ENCODE data around the gene NFATC2.

Gene NFATC2

GRCh38 chr20:51403466-51404220 lies 138.9 kb downstream of the NFATC2 start:
- TF ChIP-seq EZH2 (IDR thresholded peaks at IDR 0.05; ENCODE audit: borderline replicate concordance, low read length) (no peak), CTCF (IDR thresholded peaks at IDR 0.05; ENCODE audit: low read length) (no peak)
- no peaks in the 10 kb centered on the region for H3K79me2 ChIP-seq (ENCODE audit: insufficient read depth, low read length)
- no peak overlapping the region for H2AFZ ChIP-seq (ENCODE audit: low read length)
- H3K9me3 ChIP-seq (ENCODE audit: low read length): no peaks in the 10 kb centered on the region
- no peak overlapping the region for H3K4me2 ChIP-seq (ENCODE audit: low read length)
- H3K36me3 ChIP-seq (ENCODE audit: insufficient read depth, low read length): peaks cover 46% of the 10 kb centered on the region
- peak overlapping the region; percentile 16; the same call in 1 of the 2 replicates for H3K9ac ChIP-seq (ENCODE audit: low read length)
- peak overlapping the region; percentile 93 for H3K27ac ChIP-seq (ENCODE audit: low read depth, low read length, poor library complexity, severe bottlenecking)
- peaks cover 79% of the 10 kb centered on the region for H3K4me1 ChIP-seq (ENCODE audit: insufficient read depth, low read length, severe bottlenecking)
- no peaks in the 10 kb centered on the region for H3K9me2 ChIP-seq (ENCODE audit: low read depth, low read length)
- H3K27me3 ChIP-seq (ENCODE audit: insufficient read depth, low read length): no peaks in the 10 kb centered on the region
- H4K20me1 ChIP-seq (ENCODE audit: insufficient read depth, low read length): no peaks in the 10 kb centered on the region
- no peaks in the 10 kb centered on the region for H3F3A ChIP-seq (ENCODE audit: insufficient read depth, low read length)
- no peak overlapping the region for H3K4me3 ChIP-seq (ENCODE audit: low read depth, low read length, poor library complexity, severe bottlenecking)

GRCh38 chr20:51402201-51402600 lies 140.3 kb downstream of the NFATC2 start:
- no peak for TF ChIP-seq EZH2 (IDR thresholded peaks at IDR 0.05; ENCODE audit: borderline replicate concordance, low read length)
- TF ChIP-seq CTCF (IDR thresholded peaks at IDR 0.05; ENCODE audit: low read length): no peak
- no peak overlapping the region for H3K4me3 ChIP-seq (ENCODE audit: low read depth, low read length, poor library complexity, severe bottlenecking)
- peaks cover 92% of the 10 kb centered on the region for H3K4me1 ChIP-seq (ENCODE audit: insufficient read depth, low read length, severe bottlenecking)
- no peaks in the 10 kb centered on the region for H3K79me2 ChIP-seq (ENCODE audit: insufficient read depth, low read length)
- H4K20me1 ChIP-seq (ENCODE audit: insufficient read depth, low read length): no peaks in the 10 kb centered on the region
- H2AFZ ChIP-seq (ENCODE audit: low read length): no peak overlapping the region
- no peaks in the 10 kb centered on the region for H3K9me3 ChIP-seq (ENCODE audit: low read length)
- H3F3A ChIP-seq (ENCODE audit: insufficient read depth, low read length): no peaks in the 10 kb centered on the region
- H3K27ac ChIP-seq (ENCODE audit: low read depth, low read length, poor library complexity, severe bottlenecking): peak overlapping the region; percentile 93
- peak overlapping the region; percentile 36; the same call in 1 of the 2 replicates for H3K9ac ChIP-seq (ENCODE audit: low read length)
- no peaks in the 10 kb centered on the region for H3K27me3 ChIP-seq (ENCODE audit: insufficient read depth, low read length)
- H3K9me2 ChIP-seq (ENCODE audit: low read depth, low read length): no peaks in the 10 kb centered on the region
- peaks cover 50% of the 10 kb centered on the region for H3K36me3 ChIP-seq (ENCODE audit: insufficient read depth, low read length)
- peak overlapping the region; percentile 34; the same call in 1 of the 2 replicates for H3K4me2 ChIP-seq (ENCODE audit: low read length)

GRCh38 chr20:51401496-51401895 lies 141.0 kb downstream of the NFATC2 start:
- no peaks in the 10 kb centered on the region for H3K79me2 ChIP-seq (ENCODE audit: insufficient read depth, low read length)
- H3K9ac ChIP-seq (ENCODE audit: low read length): peak overlapping the region; percentile 36; the same call in 1 of the 2 replicates
- peaks cover 48% of the 10 kb centered on the region for H3K36me3 ChIP-seq (ENCODE audit: insufficient read depth, low read length)
- H2AFZ ChIP-seq (ENCODE audit: low read length): no peak overlapping the region
- H4K20me1 ChIP-seq (ENCODE audit: insufficient read depth, low read length): no peaks in the 10 kb centered on the region
- peaks cover 98% of the 10 kb centered on the region for H3K4me1 ChIP-seq (ENCODE audit: insufficient read depth, low read length, severe bottlenecking)
- H3K9me3 ChIP-seq (ENCODE audit: low read length): no peaks in the 10 kb centered on the region
- H3K27me3 ChIP-seq (ENCODE audit: insufficient read depth, low read length): no peaks in the 10 kb centered on the region
- TF ChIP-seq EZH2 (IDR thresholded peaks at IDR 0.05; ENCODE audit: borderline replicate concordance, low read length): no peak
- no peak for TF ChIP-seq CTCF (IDR thresholded peaks at IDR 0.05; ENCODE audit: low read length)
- H3K4me3 ChIP-seq (ENCODE audit: low read depth, low read length, poor library complexity, severe bottlenecking): no peak overlapping the region
- H3K27ac ChIP-seq (ENCODE audit: low read depth, low read length, poor library complexity, severe bottlenecking): peak overlapping the region; percentile 93
- H3F3A ChIP-seq (ENCODE audit: insufficient read depth, low read length): no peaks in the 10 kb centered on the region
- peak overlapping the region; percentile 34; the same call in 1 of the 2 replicates for H3K4me2 ChIP-seq (ENCODE audit: low read length)
- H3K9me2 ChIP-seq (ENCODE audit: low read depth, low read length): no peaks in the 10 kb centered on the region
